NCI-H1436 (cell line): ENCODE data around the gene PRRT1B.
A peak's percentile ranks its signal among the peaks of the same experiment; 100 is the strongest.
"Not testable (repeated sequence)": the region's sequence is repeated elsewhere in the genome, so short reads cannot be mapped to it uniquely, and the experiment has no call there.

Experiments used
- DNase-seq: peaks from one replicate; lab custom pipeline; 2025; lab: John Stamatoyannopoulos, UW

PRRT1B gene

GRCh38 chr9:131545003-131545785 is at the start of gene PRRT1B:
Gene PRRT1B (plus strand): TSS chr9:131545523. CDS start chr9:131545616, 93 bp downstream.
- no peak for DNase-seq

GRCh38 chr9:131495785-131496184 is 49.5 kb upstream of the PRRT1B start:
- no peak for DNase-seq

GRCh38 chr9:131496844-131497405 is 48.4 kb upstream of the PRRT1B start:
- no peak for DNase-seq

- no peak for DNase-seq
These were observed 46.0 kb upstream of the PRRT1B start for GRCh38 chr9:131499254-131499767.

- no peak for DNase-seq
These were observed 44.9 kb upstream of the PRRT1B start for GRCh38 chr9:131500377-131500776.

GRCh38 chr9:131500939-131501541 is 44.3 kb upstream of the PRRT1B start:
- DNase-seq, result no peak

- peak; percentile 87 for DNase-seq
These were observed 42.3 kb upstream of the PRRT1B start, which contains the start of gene POMT1 for GRCh38 chr9:131502781-131503625. Gene POMT1 (plus strand): TSS chr9:131502918. CDS start chr9:131504219, 1,301 bp downstream.

- no peak for DNase-seq
These were observed 41.5 kb upstream of the PRRT1B start for GRCh38 chr9:131503626-131504465.

- DNase-seq, result no peak
These were observed 40.3 kb upstream of the PRRT1B start for GRCh38 chr9:131505012-131505411.

- no peak for DNase-seq
These were observed 33.9 kb upstream of the PRRT1B start for GRCh38 chr9:131511416-131511815.

- no peak for DNase-seq
These were observed 33.4 kb upstream of the PRRT1B start for GRCh38 chr9:131511880-131512279.

- DNase-seq, result no peak
These were observed 32.1 kb upstream of the PRRT1B start for GRCh38 chr9:131513177-131513576.

- not testable (repeated sequence) for DNase-seq
These were observed 29.7 kb upstream of the PRRT1B start for GRCh38 chr9:131515559-131516031.

GRCh38 chr9:131516100-131516499 is 29.2 kb upstream of the PRRT1B start:
- no peak for DNase-seq

GRCh38 chr9:131516930-131517329 is 28.4 kb upstream of the PRRT1B start:
- DNase-seq, result no peak

- DNase-seq, result no peak
These were observed 27.5 kb upstream of the PRRT1B start for GRCh38 chr9:131517761-131518190.

GRCh38 chr9:131518553-131518952 is 26.8 kb upstream of the PRRT1B start:
- DNase-seq, result no peak

- no peak for DNase-seq
These were observed 24.8 kb upstream of the PRRT1B start for GRCh38 chr9:131520503-131520902.

- DNase-seq, result no peak
These were observed 24.1 kb upstream of the PRRT1B start for GRCh38 chr9:131521203-131521602.

GRCh38 chr9:131521822-131522221 is 23.5 kb upstream of the PRRT1B start:
- DNase-seq, result no peak
